ENCODE results near the gene KCNJ6. TPM values are rescaled to one million over a fixed set of nuclear protein-coding genes. Genes with fewer than 3 reads are reported as not detected.

The KCNJ6 gene
- total and polyA plus RNA-seq, 9 of the 15 experiments (the other 6 are each of a cell fraction or from before 2014, with no cell fraction given) = 0.06 to 0.21 (median 0.13) TPM; not detected in 1

- TF ChIP-seq ZFP91 (CRISPR knock-in tag; IDR thresholded peaks at IDR 0.05) = no peak
- TF ChIP-seq HMG20B (CRISPR knock-in tag; IDR thresholded peaks at IDR 0.05) = no peak
These were observed 320.3 kb downstream of the KCNJ6 start (continued) for GRCh38 chr21:37595944-37596343.

GRCh38 chr21:37594472-37594951 lies 321.7 kb downstream of the KCNJ6 start:
- Histone ChIP-seq H4K20me1 (replicated peaks; ENCODE audit: control insufficient read depth, insufficient read depth, low read length) (no peaks in the 10 kb centered on the region), H3K79me2 (ENCODE audit: control insufficient read depth, insufficient read depth, low read length) (no peaks in the 10 kb centered on the region), H3K4me1 (replicated peaks in 1 of 2; ENCODE audit: control insufficient read depth in 2 of 2, insufficient read depth in 2 of 2, low read length in 2 of 2) (peaks cover 0 to 6% of the 10 kb centered on the region in 2 experiments; a peak in 3 of 5 replicates), H3K4me2 (ENCODE audit: insufficient read depth, low read length) (0 out of 2 replicates have a peak overlapping the region, but pooled peaks have one; percentile 5), H3K9me3 (replicated peaks; ENCODE audit: control insufficient read depth, insufficient read depth, low read depth, low read length) (no peaks in the 10 kb centered on the region), H3K36me3 (ENCODE audit: control insufficient read depth, insufficient read depth, low read length) (no peaks in the 10 kb centered on the region), H3K9me1 (ENCODE audit: control insufficient read depth, insufficient read depth, low read length) (no peaks in the 10 kb centered on the region), H2AFZ (ENCODE audit: low read depth, low read length) (peak overlapping the region; percentile 68), H3K4me3 (no peak overlapping the region), H3K27ac (ENCODE audit: extremely low read depth, low read depth, low read length) (no peak overlapping the region), H3K27me3 (ENCODE audit: control insufficient read depth in 2 of 2, insufficient read depth in 2 of 2, low read length in 2 of 2) (peaks cover 32 to 36% of the 10 kb centered on the region in 2 experiments), H3K9ac (ENCODE audit: insufficient read depth in 1 of 2, low read depth in 2 of 2, low read length in 2 of 2) (no peak overlapping the region; a peak in 1 of 4 replicates)
- ChIA-PET CTCF (ENCODE audit: low intra/inter-chr PET ratio) (no interaction called here), POLR2A (interaction anchor here (0.6 to 2.2 kb wide), 5 partner anchors 9 to 73 kb away, joined by 3 to 10 read pairs (median 3); no protein-coding TSS in a partner anchor)
- intact Hi-C loops (cut with micrococcal nuclease) = no loop called here
- DNase-seq (ENCODE audit: extremely low read depth in 1 of 4, low spot score in 3 of 4) = no peak
- peak; percentile 19; the same call in 1 of the 3 replicates for ATAC-seq
- WGBS (ENCODE audit: insufficient coverage, low coverage, missing lambda C conversion rate) = 4% methylated on average over 15 of the region's 15 CpGs
- in situ Hi-C loops (cut with MboI) = no loop called here
- BruUV-seq (replicated peaks) = no TSS peak
- FAIRE-seq = no peak
- TF ChIP-seq ZBTB33 (CRISPR knock-in tag; IDR thresholded peaks at IDR 0.05) (no peak), L3MBTL2 (IDR thresholded peaks at IDR 0.05) (0 out of 2 replicates have a peak, but pooled peaks have one; percentile 14), ZNF12 (CRISPR knock-in tag; IDR thresholded peaks at IDR 0.05) (no peak)

All from K562 (cell line).